ENCODE measurements around the gene CHKB. TPM values are rescaled to one million over a fixed set of nuclear protein-coding genes. Genes with fewer than 3 reads are reported as not detected.

Gene CHKB
- total RNA-seq, 4 donors from 2014 or later = 49.1 to 96.9 (median 67.8) TPM

GRCh38 chr22:50605002-50605612, 22.5 kb upstream of the CHKB start:
- Histone ChIP-seq H3K9me3 (no peaks in the 10 kb centered on the region), H3K27ac (no peak overlapping the region), H3K4me1 (peaks cover 0 to 7% of the 10 kb centered on the region in 2 donors), H3K36me3 (no peaks in the 10 kb centered on the region), H3K27me3 (peaks cover 4% of the 10 kb centered on the region), H3K4me3 (replicated peaks in 1 of 3) (no peak overlapping the region)
- DNase-seq = no peak
- TF ChIP-seq CTCF (IDR thresholded peaks at IDR 0.05) (no peak), POLR2A (IDR thresholded peaks at IDR 0.05) (no peak)
- intact Hi-C loops (cut with DNase I) = loop anchor here (10.0 kb wide), 1 partner anchor 350 kb away; the partner anchor contains the start of gene HDAC10
- 81 to 84% methylated on average over 15 to 19 of the region's 23 CpGs for WGBS, 2 donors

- intact Hi-C loops (cut with DNase I) = loop anchor here (10.0 kb wide), 1 partner anchor 350 kb away; the partner anchor contains the start of gene HDAC10
- H3K27ac ChIP-seq = no peak overlapping the region
- H3K4me1 ChIP-seq = peaks cover 0 to 10% of the 10 kb centered on the region in 2 donors
- TF ChIP-seq POLR2A (IDR thresholded peaks at IDR 0.05) (no peak), CTCF (IDR thresholded peaks at IDR 0.05) (no peak)
- no peak overlapping the region for H3K4me3 ChIP-seq (replicated peaks in 1 of 3)
- H3K27me3 ChIP-seq = peaks cover 4% of the 10 kb centered on the region
- H3K9me3 ChIP-seq = no peaks in the 10 kb centered on the region
- no peaks in the 10 kb centered on the region for H3K36me3 ChIP-seq
- 71 to 80% methylated on average over 25 to 43 of the region's 103 CpGs for WGBS, 2 donors
- no peak for DNase-seq
Observed at GRCh38 chr22:50604256-50605001, 21.8 kb upstream of the CHKB start.

- Histone ChIP-seq H3K4me3 (replicated peaks in 1 of 3) (no peak overlapping the region), H3K9me3 (no peaks in the 10 kb centered on the region), H3K27me3 (peaks cover 4% of the 10 kb centered on the region), H3K4me1 (peaks cover 0 to 10% of the 10 kb centered on the region in 2 donors), H3K27ac (no peak overlapping the region), H3K36me3 (no peaks in the 10 kb centered on the region)
- WGBS, 2 donors = 20 to 39% methylated on average over 14 to 24 of the region's 70 CpGs
- intact Hi-C loops (cut with DNase I) = loop anchor here (10.0 kb wide), 1 partner anchor 349 kb away; the partner anchor contains the start of gene HDAC10
- DNase-seq = no peak
- TF ChIP-seq POLR2A (IDR thresholded peaks at IDR 0.05) (no peak), CTCF (IDR thresholded peaks at IDR 0.05) (no peak)
Observed at GRCh38 chr22:50603511-50604255, 21.0 kb upstream of the CHKB start.

GRCh38 chr22:50602338-50602700, 19.7 kb upstream of the CHKB start:
- no peak overlapping the region for H3K4me3 ChIP-seq (replicated peaks in 1 of 3)
- 27 to 33% methylated on average over 2 of the region's 2 CpGs for WGBS, 2 donors
- H3K36me3 ChIP-seq = no peaks in the 10 kb centered on the region
- intact Hi-C loops (cut with DNase I) = loop anchor here (10.0 kb wide), 1 partner anchor 348 kb away; the partner anchor contains the start of gene HDAC10
- no peak for DNase-seq
- H3K4me1 ChIP-seq = peaks cover 0 to 10% of the 10 kb centered on the region in 2 donors
- no peak overlapping the region for H3K27ac ChIP-seq
- H3K27me3 ChIP-seq = peaks cover 4% of the 10 kb centered on the region
- H3K9me3 ChIP-seq = no peaks in the 10 kb centered on the region
- TF ChIP-seq POLR2A (IDR thresholded peaks at IDR 0.05) = no peak
- no peak for TF ChIP-seq CTCF (IDR thresholded peaks at IDR 0.05)
